Type B pancreatic cell (in vitro differentiated cells): ENCODE data around the gene EYA3. TPM values are rescaled to one million over a fixed set of nuclear protein-coding genes. Genes with fewer than 3 reads are reported as not detected.

Experiments
- DNase-seq: peaks from one replicate; pipeline ENCODE4 v3.0.0; 2021; ENCODE audit warnings: mixed read lengths; ENCODE audit not compliant: unreplicated experiment; ENCODE audit errors: extremely low spot score
- H3K27ac Mint-ChIP-seq: 2 replicates; pipeline ENCODE4 v1.8.0; 2021; ENCODE audit warnings: mild to moderate bottlenecking, mixed read lengths
- H3K27me3 Mint-ChIP-seq: 2 replicates; pipeline ENCODE4 v1.8.0; 2021; ENCODE audit warnings: mixed read lengths
- H3K36me3 Mint-ChIP-seq: 2 replicates; pipeline ENCODE4 v1.8.0; 2021; ENCODE audit warnings: mixed read lengths
- H3K4me1 Mint-ChIP-seq: one replicate; pipeline ENCODE4 v1.8.0; 2021; ENCODE audit warnings: mixed read lengths; ENCODE audit not compliant: unreplicated experiment
- H3K4me3 Mint-ChIP-seq: 2 replicates; pipeline ENCODE4 v1.8.0; 2021; ENCODE audit warnings: mild to moderate bottlenecking, mixed read lengths
- H3K9me3 Mint-ChIP-seq: 2 replicates; pipeline ENCODE4 v1.8.0; 2021; ENCODE audit warnings: mixed read lengths
- total RNA-seq: library from RNA; stranded (reverse); gene quantifications from 2 replicates; pipeline ENCODE4 v1.2.1, GENCODE V29; 2021; ENCODE audit warnings: low replicate concordance
- TF ChIP-seq, protein P1 (sequence below): fragments of 200-600 bp; sonication (generic); conservative IDR thresholded peaks from 2 replicates; pipeline ENCODE4 v1.5.0; 2021; ENCODE audit warnings: antibody characterized with exemption, mild to moderate bottlenecking

The EYA3 gene
- total RNA-seq, 1 donor from 2014 or later, result 35.4 TPM

DNA sequence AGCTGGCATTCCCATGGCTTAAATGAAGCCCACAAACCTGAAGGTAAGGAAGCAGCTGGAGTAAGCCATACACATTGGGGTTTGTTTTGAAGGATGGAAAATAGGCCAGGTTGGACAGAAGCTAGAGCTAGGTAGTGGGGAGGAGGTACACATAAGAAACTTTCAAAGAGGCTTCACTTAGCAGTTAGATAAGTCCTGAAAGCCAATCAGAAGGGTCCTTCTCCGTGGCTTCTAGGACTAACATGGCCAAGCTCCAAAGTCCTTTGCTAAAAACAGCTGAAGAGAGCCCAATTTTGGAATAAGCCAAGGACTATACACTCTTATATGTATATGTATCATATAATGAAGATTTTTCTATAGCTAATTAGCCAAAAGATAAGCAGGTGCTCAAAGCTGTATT lies 1.8 kb downstream of the EYA3 start:
- Mint-ChIP-seq H3K9me3 (no peaks in the 10 kb centered on the region), H3K4me1 (peaks cover 14% of the 10 kb centered on the region), H3K27me3 (no peaks in the 10 kb centered on the region), H3K36me3 (no peaks in the 10 kb centered on the region), H3K4me3 (peak overlapping the region; percentile 98), H3K27ac (peak overlapping the region; percentile 97)
- no peak for DNase-seq
- TF ChIP-seq, protein P1, sequence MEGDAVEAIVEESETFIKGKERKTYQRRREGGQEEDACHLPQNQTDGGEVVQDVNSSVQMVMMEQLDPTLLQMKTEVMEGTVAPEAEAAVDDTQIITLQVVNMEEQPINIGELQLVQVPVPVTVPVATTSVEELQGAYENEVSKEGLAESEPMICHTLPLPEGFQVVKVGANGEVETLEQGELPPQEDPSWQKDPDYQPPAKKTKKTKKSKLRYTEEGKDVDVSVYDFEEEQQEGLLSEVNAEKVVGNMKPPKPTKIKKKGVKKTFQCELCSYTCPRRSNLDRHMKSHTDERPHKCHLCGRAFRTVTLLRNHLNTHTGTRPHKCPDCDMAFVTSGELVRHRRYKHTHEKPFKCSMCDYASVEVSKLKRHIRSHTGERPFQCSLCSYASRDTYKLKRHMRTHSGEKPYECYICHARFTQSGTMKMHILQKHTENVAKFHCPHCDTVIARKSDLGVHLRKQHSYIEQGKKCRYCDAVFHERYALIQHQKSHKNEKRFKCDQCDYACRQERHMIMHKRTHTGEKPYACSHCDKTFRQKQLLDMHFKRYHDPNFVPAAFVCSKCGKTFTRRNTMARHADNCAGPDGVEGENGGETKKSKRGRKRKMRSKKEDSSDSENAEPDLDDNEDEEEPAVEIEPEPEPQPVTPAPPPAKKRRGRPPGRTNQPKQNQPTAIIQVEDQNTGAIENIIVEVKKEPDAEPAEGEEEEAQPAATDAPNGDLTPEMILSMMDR, result no peak

DNA sequence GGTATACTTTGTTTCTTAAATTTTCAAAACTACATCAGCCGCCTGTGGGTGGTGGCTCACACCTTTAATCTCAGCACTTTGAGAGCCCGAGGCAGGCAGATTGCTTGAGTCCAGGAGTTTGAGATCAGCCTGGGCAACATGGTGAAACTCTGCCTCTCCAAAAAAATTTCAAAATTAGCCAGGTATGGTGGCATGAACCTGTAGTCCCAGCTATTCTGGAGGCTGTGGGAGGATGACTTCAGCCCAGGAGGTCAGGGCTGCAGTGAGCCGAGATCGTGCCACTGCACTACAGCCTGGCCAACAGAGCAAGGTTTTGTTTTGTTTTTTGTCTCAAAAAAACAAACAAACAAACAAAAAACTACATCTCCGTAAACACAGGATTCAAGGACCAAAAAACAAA lies 3.3 kb downstream of the EYA3 start:
- no peaks in the 10 kb centered on the region for H3K9me3 Mint-ChIP-seq
- no peaks in the 10 kb centered on the region for H3K27me3 Mint-ChIP-seq
- H3K4me3 Mint-ChIP-seq, result no peak overlapping the region
- H3K4me1 Mint-ChIP-seq, result peaks cover 14% of the 10 kb centered on the region
- no peak overlapping the region for H3K27ac Mint-ChIP-seq
- DNase-seq, result no peak
- TF ChIP-seq, protein P1, result no peak
- no peaks in the 10 kb centered on the region for H3K36me3 Mint-ChIP-seq

DNA sequence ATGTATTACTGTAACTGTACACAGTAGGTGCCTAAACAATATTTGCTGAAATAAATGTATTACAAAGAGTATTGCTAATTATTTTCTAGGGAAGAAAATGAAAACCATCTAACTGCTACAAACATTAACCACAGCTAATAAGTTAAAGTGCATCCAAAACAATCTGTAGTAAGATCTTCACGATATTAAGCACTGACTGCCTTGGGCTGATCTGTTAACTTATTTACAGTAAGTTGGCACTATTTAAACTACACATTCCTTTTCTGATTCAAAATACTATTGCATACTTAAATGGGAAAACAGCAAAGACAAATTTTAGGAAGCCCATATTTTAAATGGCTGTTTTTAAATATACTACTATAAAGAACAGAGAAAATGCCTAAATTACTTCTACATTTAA lies 4.5 kb downstream of the EYA3 start:
- no peaks in the 10 kb centered on the region for H3K9me3 Mint-ChIP-seq
- H3K27me3 Mint-ChIP-seq, result no peaks in the 10 kb centered on the region
- no peak for DNase-seq
- TF ChIP-seq, protein P1, result no peak
- no peak overlapping the region for H3K4me3 Mint-ChIP-seq
- peaks cover 6% of the 10 kb centered on the region for H3K36me3 Mint-ChIP-seq
- H3K4me1 Mint-ChIP-seq, result peaks cover 19% of the 10 kb centered on the region
- no peak overlapping the region for H3K27ac Mint-ChIP-seq

DNA sequence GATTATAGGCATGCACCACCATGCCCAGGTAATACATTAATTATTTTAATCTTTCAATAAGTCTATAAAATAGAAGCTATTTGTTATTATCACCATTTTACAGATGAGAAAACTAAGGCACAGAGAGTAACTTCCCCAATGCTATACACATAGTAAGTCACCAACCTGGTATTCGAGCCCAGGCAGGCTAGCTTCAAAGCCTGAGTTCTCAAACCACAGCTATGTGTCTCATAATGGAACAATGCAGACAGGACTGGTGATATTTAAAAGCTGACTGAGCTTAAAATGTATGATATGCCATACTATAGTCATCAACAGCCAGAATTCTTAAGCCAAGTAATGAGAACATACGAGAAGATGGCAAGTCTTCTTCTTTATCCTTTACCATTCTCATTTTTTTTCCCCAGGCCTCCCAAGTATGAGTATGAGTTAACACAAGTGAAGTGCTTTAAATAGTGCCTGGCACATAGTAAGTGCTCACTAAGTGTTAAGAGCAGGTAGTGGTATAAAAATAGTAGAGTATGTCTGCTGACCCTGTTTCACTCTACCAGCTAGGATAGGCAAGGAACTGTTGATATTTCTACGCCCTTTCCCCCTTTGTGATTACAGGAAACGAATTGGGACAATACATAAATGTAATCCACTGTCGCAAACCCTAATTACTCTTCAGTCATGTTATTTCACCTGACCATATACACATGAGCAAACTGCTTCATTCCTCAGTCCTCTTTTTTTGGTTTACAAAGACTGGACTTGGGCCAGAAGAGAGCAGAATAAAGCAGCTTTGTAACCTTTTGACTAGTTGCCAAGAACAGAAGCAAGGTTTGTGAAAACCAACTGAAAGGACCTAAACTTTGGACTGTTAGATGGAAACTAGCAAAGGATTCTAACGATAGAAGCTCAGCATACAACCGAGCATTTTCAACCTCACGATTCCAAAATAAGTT lies 9.5 kb downstream of the EYA3 start:
- TF ChIP-seq, protein P1, result no peak
- Mint-ChIP-seq H3K36me3 (peaks cover 6% of the 10 kb centered on the region), H3K4me3 (no peak overlapping the region), H3K4me1 (peaks cover 20% of the 10 kb centered on the region), H3K9me3 (no peaks in the 10 kb centered on the region), H3K27ac (no peak overlapping the region), H3K27me3 (no peaks in the 10 kb centered on the region)
- no peak for DNase-seq

DNA sequence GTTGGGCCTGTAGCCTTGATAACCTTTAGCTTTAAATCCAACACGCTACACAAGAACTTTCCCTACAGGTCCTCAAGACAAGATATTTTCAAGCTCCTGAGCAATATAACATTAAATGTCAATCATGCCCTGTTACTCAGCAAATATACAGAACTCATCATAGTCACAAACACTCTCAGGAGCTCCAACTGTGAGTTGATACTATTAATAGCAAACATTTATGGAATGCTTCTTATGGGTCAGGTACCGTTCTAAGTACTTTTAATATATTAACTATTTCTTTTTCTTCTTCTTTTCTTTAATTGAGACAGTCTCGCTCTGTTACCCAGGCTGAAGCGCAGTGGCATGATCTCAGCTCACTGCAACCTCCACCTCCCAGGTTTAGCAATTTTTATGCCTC lies 10.1 kb downstream of the EYA3 start:
- no peak for DNase-seq
- Mint-ChIP-seq H3K4me3 (no peak overlapping the region), H3K9me3 (no peaks in the 10 kb centered on the region), H3K4me1 (peaks cover 20% of the 10 kb centered on the region), H3K27me3 (no peaks in the 10 kb centered on the region), H3K27ac (no peak overlapping the region), H3K36me3 (peaks cover 6% of the 10 kb centered on the region)
- TF ChIP-seq, protein P1, result no peak
